HG03442 (cell line): Measurements from ENCODE around the gene RLN3.

Source experiments
- ATAC-seq: cut with Tn5 transposase; IDR thresholded peaks from one replicate; pipeline ENCODE4 v1.9.1; 2021; ENCODE audit warnings: mild to moderate bottlenecking, moderate library complexity; ENCODE audit not compliant: unreplicated experiment

RLN3 gene

GRCh38 chr19:14027856-14028450, at the start of gene RLN3:
Gene RLN3 (plus strand): TSS chr19:14028148. CDS start chr19:14028205, 57 bp downstream.
- ATAC-seq: no peak

- no peak for ATAC-seq
These were observed 49.4 kb upstream of the RLN3 start for GRCh38 chr19:13978351-13979243.

- ATAC-seq: no peak
These were observed 48.7 kb upstream of the RLN3 start for GRCh38 chr19:13979244-13979615.

- no peak for ATAC-seq
These were observed 48.3 kb upstream of the RLN3 start for GRCh38 chr19:13979686-13980085.

- ATAC-seq: no peak
These were observed 47.6 kb upstream of the RLN3 start for GRCh38 chr19:13980340-13980739.

- ATAC-seq: no peak
These were observed 46.9 kb upstream of the RLN3 start for GRCh38 chr19:13981021-13981420.

- no peak for ATAC-seq
These were observed 46.5 kb upstream of the RLN3 start for GRCh38 chr19:13981467-13981866.

- no peak for ATAC-seq
These were observed 45.9 kb upstream of the RLN3 start for GRCh38 chr19:13981988-13982501.

GRCh38 chr19:13982773-13983172, 45.2 kb upstream of the RLN3 start:
- no peak for ATAC-seq

GRCh38 chr19:13983213-13983889, 44.6 kb upstream of the RLN3 start:
- no peak for ATAC-seq

- ATAC-seq: no peak
These were observed 43.8 kb upstream of the RLN3 start for GRCh38 chr19:13984186-13984585.

- no peak for ATAC-seq
These were observed 42.8 kb upstream of the RLN3 start for GRCh38 chr19:13984875-13985741.

GRCh38 chr19:13985771-13986347, 42.1 kb upstream of the RLN3 start:
- peak; percentile 14 for ATAC-seq

- ATAC-seq: peak; percentile 73
These were observed 41.5 kb upstream of the RLN3 start for GRCh38 chr19:13986348-13986904.

GRCh38 chr19:13987101-13987890, 40.7 kb upstream of the RLN3 start:
- ATAC-seq: no peak

GRCh38 chr19:13989487-13989886, 38.5 kb upstream of the RLN3 start:
- no peak for ATAC-seq

- ATAC-seq: no peak
These were observed 37.9 kb upstream of the RLN3 start for GRCh38 chr19:13990085-13990484.

- ATAC-seq: no peak
These were observed 35.9 kb upstream of the RLN3 start for GRCh38 chr19:13992025-13992424.
